HCT116 (cell line): ENCODE data around the gene SLC6A11. TPM values are rescaled to one million over a fixed set of nuclear protein-coding genes. Genes with fewer than 3 reads are reported as not detected.

Experiments
- ATAC-seq: fragments of 200-7000 bp; cut with Tn5 transposase; 2 replicates; pipeline ENCODE4 v1.9.1; 2020; ENCODE audit warnings: mild to moderate bottlenecking, moderate library complexity
- BruUV-seq: library from RNA; stranded (reverse); fragments of 400-500 nt; replicated peaks from 2 replicates; lab custom pipeline; 2021; lab: Mats Ljungman, UMichigan
- CTCF ChIA-PET: fragments of 300-600 bp; sonication (Branson Sonifier 250); formaldehyde crosslinking; loops from one replicate; lab custom pipeline; 2021; ENCODE audit warnings: antibody characterized with exemption; lab: Charles Lee
- POLR2A ChIA-PET: fragments of 300-600, 350-600 bp; sonication (Branson Sonifier 250); formaldehyde crosslinking; loops from one replicate; lab custom pipeline; 2021; ENCODE audit warnings: antibody characterized with exemption; lab: Charles Lee
- RAD21 ChIA-PET, 2 experiments: fragments of 300-600 bp; sonication (Branson Sonifier 250); formaldehyde crosslinking; loops; one replicate each; lab custom pipeline; 2023; ENCODE audit warnings: low total read pairs in 2 of 2; ENCODE audit not compliant: uncharacterized antibody in 2 of 2, unreplicated experiment in 2 of 2, low non-redundant PET in 1 of 2; lab: Charles Lee
- DNase-seq: peaks from one replicate; pipeline ENCODE4 v3.0.0-alpha.2; 2010; ENCODE audit warnings: low read depth, low spot score
- H2AFZ ChIP-seq: fragments of 200-600 bp; shearing (Covaris generic), sonication (generic); 2 replicates; pipeline ENCODE4 v1.6.1; 2017; ENCODE audit warnings: low read depth, mixed run types, mixed read lengths, antibody characterized with exemption, low read length; ENCODE audit not compliant: poor library complexity, severe bottlenecking
- H3K27ac ChIP-seq: 2 replicates; pipeline ENCODE4 v1.5.1; 2012; ENCODE audit warnings: low read depth, low read length
- H3K27me3 ChIP-seq: fragments of 200-600 bp; sonication (generic); 2 replicates; pipeline ENCODE4 v1.6.1; 2016; ENCODE audit warnings: mixed run types, low read length, mixed read lengths; ENCODE audit not compliant: insufficient read depth
- H3K36me3 ChIP-seq, 2 experiments: fragments of 200-500 bp in 1 of 2; fragments of 200-600 bp in 1 of 2; sonication (Bioruptor generic) in 1 of 2; sonication (generic) in 1 of 2; 2 replicates each; pipeline versions ENCODE4 v1.5.1 to v1.6.1; 2014 to 2016; ENCODE audit warnings: low read length in 2 of 2, inconsistent platforms in 1 of 2, mixed read lengths in 1 of 2, mixed run types in 1 of 2; ENCODE audit not compliant: insufficient read depth in 2 of 2, control insufficient read depth in 1 of 2
- H3K4me1 ChIP-seq, 2 experiments: fragments of 200-600 bp in 1 of 2; sonication (generic) in 1 of 2; 2 replicates each; pipeline versions ENCODE4 v1.5.1 to v1.6.1; 2012 to 2017; ENCODE audit warnings: low read length in 2 of 2, inconsistent platforms in 1 of 2, mild to moderate bottlenecking in 1 of 2, mixed read lengths in 1 of 2, mixed run types in 1 of 2, moderate library complexity in 1 of 2; ENCODE audit not compliant: insufficient read depth in 2 of 2, control insufficient read depth in 1 of 2
- H3K4me2 ChIP-seq: fragments of 200-600 bp; sonication (generic); 2 replicates; pipeline ENCODE4 v1.6.1; 2017; ENCODE audit warnings: mixed run types, low read length, mixed read lengths
- H3K4me3 ChIP-seq, 2 experiments: fragments of 200-600 bp in 1 of 2; sonication (generic) in 1 of 2; replicated peaks in 1 of 2; 2 replicates each; pipeline ENCODE4 v1.5.1; 2011 to 2016; ENCODE audit warnings: low read length in 2 of 2, control low read depth in 1 of 2, low read depth in 1 of 2, mild to moderate bottlenecking in 1 of 2, mixed read lengths in 1 of 2, mixed run types in 1 of 2
- H3K79me2 ChIP-seq: fragments of 200-600 bp; sonication (generic); 2 replicates; pipeline ENCODE4 v1.6.1; 2017; ENCODE audit warnings: mild to moderate bottlenecking, mixed run types, low read length, moderate library complexity, mixed read lengths; ENCODE audit not compliant: insufficient read depth
- H3K9ac ChIP-seq: fragments of 200-600 bp; sonication (generic); 2 replicates; pipeline ENCODE4 v1.6.1; 2016; ENCODE audit warnings: low read length, mixed read lengths
- H3K9me2 ChIP-seq: fragments of 200-600 bp; sonication (generic), shearing (Covaris generic); 2 replicates; pipeline ENCODE4 v1.6.1; 2017; ENCODE audit warnings: mixed run types, mild to moderate bottlenecking, moderate library complexity; ENCODE audit not compliant: insufficient read depth
- H3K9me3 ChIP-seq, 2 experiments: fragments of 200-500 bp in 1 of 2; fragments of 200-600 bp in 1 of 2; sonication (Bioruptor generic) in 1 of 2; sonication (generic) in 1 of 2; 2 replicates each; pipeline ENCODE4 v1.6.1; 2014 to 2017; ENCODE audit warnings: low read length in 2 of 2, mixed read lengths in 2 of 2, inconsistent platforms in 1 of 2, low read depth in 1 of 2, mild to moderate bottlenecking in 1 of 2, mixed run types in 1 of 2, moderate library complexity in 1 of 2; ENCODE audit not compliant: control insufficient read depth in 1 of 2, insufficient read depth in 1 of 2
- H4K20me1 ChIP-seq: fragments of 200-600 bp; sonication (generic), shearing (Covaris generic); 2 replicates; pipeline ENCODE4 v1.6.1; 2017; ENCODE audit warnings: mixed run types, mild to moderate bottlenecking, moderate library complexity; ENCODE audit not compliant: insufficient read depth
- CEBPB ChIP-seq: IDR thresholded peaks from 2 replicates; pipeline ENCODE4 v1.6.1; 2012; ENCODE audit warnings: low read depth
- EGR1 ChIP-seq: IDR thresholded peaks from 2 replicates; pipeline ENCODE4 v1.6.1; 2012; ENCODE audit warnings: low read depth
- ELF1 ChIP-seq: IDR thresholded peaks from 2 replicates; pipeline ENCODE4 v1.6.1; 2012; ENCODE audit warnings: low read depth, borderline replicate concordance
- EZH2phosphoT487 ChIP-seq: fragments of 200-600 bp; IDR thresholded peaks from 2 replicates; pipeline ENCODE4 v1.6.1; 2018; ENCODE audit warnings: antibody characterized with exemption, borderline replicate concordance
- FOSL1 ChIP-seq: IDR thresholded peaks from 2 replicates; pipeline ENCODE4 v1.6.1; 2012; ENCODE audit warnings: low read depth
- JUND ChIP-seq: IDR thresholded peaks from 2 replicates; pipeline ENCODE4 v1.6.1; 2012
- POLR2A ChIP-seq: IDR thresholded peaks from 2 replicates; pipeline ENCODE4 v1.7.0; 2011; ENCODE audit warnings: borderline replicate concordance; ENCODE audit not compliant: insufficient read depth, insufficient read length; ENCODE audit errors: extremely low read depth
- TCF7L2 ChIP-seq: IDR thresholded peaks from 2 replicates; pipeline ENCODE4 v1.7.0; 2011; ENCODE audit warnings: borderline replicate concordance, inconsistent platforms; ENCODE audit not compliant: insufficient read depth, insufficient read length; ENCODE audit errors: extremely low read depth
- YY1 ChIP-seq: IDR thresholded peaks from 2 replicates; pipeline ENCODE4 v1.6.1; 2011; ENCODE audit warnings: low read length, low read depth, moderate library complexity, mild to moderate bottlenecking; ENCODE audit not compliant: insufficient replicate concordance; ENCODE audit errors: extremely low read depth
- ZFX ChIP-seq: fragments of 450-650 bp; IDR thresholded peaks from 2 replicates; pipeline ENCODE4 v1.6.1; 2017
- ZNF274 ChIP-seq: fragments of 200-500 bp; sonication (Bioruptor generic); IDR thresholded peaks from 2 replicates; pipeline ENCODE4 v1.6.1; 2014; ENCODE audit warnings: mild to moderate bottlenecking, low read depth, low read length, inconsistent platforms
- intact Hi-C: fragments of 100-400 bp; cut with micrococcal nuclease; formaldehyde crosslinking; loops from 2 replicates; pipeline ENCODE4 v1.10.0; 2022
- total RNA-seq: library from RNA; stranded (reverse); gene quantifications from one replicate; pipeline ENCODE4 v1.2.1, GENCODE V29; 2021; ENCODE audit not compliant: unreplicated experiment
- TF ChIP-seq, protein P1 (sequence below), 3 experiments: fragments of 200-600 bp in 1 of 3; sonication (generic) in 1 of 3; IDR thresholded peaks in 2 of 3; conservative IDR thresholded peaks in 1 of 3; 2 replicates each; pipeline ENCODE4 v1.5.1; 2012 to 2017; ENCODE audit warnings: low read depth in 2 of 3, low read length in 2 of 3, antibody characterized with exemption in 1 of 3, borderline replicate concordance in 1 of 3, control low read depth in 1 of 3, mild to moderate bottlenecking in 1 of 3, mixed read lengths in 1 of 3, mixed run types in 1 of 3, moderate library complexity in 1 of 3; ENCODE audit not compliant: insufficient read depth in 1 of 3
- TF ChIP-seq, protein P2 (sequence below): IDR thresholded peaks from 2 replicates; pipeline ENCODE4 v1.6.1; 2011; ENCODE audit warnings: mild to moderate bottlenecking, low read length, moderate library complexity; ENCODE audit not compliant: insufficient replicate concordance; ENCODE audit errors: extremely low read depth
- TF ChIP-seq, protein P3 (sequence below): IDR thresholded peaks from 2 replicates; pipeline ENCODE4 v1.6.1; 2012
- TF ChIP-seq, protein P4 (sequence below): IDR thresholded peaks from 2 replicates; pipeline ENCODE4 v1.6.1; 2012

The SLC6A11 gene
- total RNA-seq, 1 experiment from 2014 or later, result not detected

DNA sequence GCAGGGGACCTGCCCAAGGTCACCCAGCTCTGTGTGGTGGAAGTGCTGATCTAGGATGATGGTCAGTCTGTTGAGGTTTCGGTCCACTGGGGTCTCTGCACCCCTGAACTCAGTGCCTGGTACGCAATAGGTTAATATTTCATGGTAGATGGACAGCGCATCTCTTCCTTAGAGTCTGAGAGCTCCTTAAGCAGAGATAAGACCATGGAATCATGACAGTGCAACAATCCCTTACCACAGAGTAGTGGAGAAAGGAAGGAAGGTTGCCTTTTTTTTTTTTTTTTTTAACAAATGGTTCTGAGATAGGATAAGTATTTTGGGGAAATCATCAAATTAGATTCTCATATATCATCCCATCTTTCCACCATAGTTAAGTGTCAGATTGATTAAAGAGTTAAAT, 96.8 kb downstream of the SLC6A11 start:
- no peak overlapping the region for H3K4me3 ChIP-seq
- no peaks in the 10 kb centered on the region for H3K36me3 ChIP-seq
- H3K27me3 ChIP-seq, result no peaks in the 10 kb centered on the region; the same call in 1 of the 2 replicates
- ChIA-PET POLR2A (no interaction called here), RAD21 (no interaction called here), CTCF (no interaction called here)
- BruUV-seq, result no TSS peak
- H3K9me3 ChIP-seq, result peaks cover 0 to 5% of the 10 kb centered on the region in 2 experiments; a peak in 2 of 4 replicates
- no peak overlapping the region for H3K9ac ChIP-seq
- H3K27ac ChIP-seq, result no peak overlapping the region
- no peak overlapping the region for H3K4me2 ChIP-seq
- H3K9me2 ChIP-seq, result no peaks in the 10 kb centered on the region
- ATAC-seq, result no peak
- no peak for TF ChIP-seq TCF7L2
- no peak for TF ChIP-seq POLR2A
- no peak for TF ChIP-seq ZFX
- TF ChIP-seq, protein P1, sequence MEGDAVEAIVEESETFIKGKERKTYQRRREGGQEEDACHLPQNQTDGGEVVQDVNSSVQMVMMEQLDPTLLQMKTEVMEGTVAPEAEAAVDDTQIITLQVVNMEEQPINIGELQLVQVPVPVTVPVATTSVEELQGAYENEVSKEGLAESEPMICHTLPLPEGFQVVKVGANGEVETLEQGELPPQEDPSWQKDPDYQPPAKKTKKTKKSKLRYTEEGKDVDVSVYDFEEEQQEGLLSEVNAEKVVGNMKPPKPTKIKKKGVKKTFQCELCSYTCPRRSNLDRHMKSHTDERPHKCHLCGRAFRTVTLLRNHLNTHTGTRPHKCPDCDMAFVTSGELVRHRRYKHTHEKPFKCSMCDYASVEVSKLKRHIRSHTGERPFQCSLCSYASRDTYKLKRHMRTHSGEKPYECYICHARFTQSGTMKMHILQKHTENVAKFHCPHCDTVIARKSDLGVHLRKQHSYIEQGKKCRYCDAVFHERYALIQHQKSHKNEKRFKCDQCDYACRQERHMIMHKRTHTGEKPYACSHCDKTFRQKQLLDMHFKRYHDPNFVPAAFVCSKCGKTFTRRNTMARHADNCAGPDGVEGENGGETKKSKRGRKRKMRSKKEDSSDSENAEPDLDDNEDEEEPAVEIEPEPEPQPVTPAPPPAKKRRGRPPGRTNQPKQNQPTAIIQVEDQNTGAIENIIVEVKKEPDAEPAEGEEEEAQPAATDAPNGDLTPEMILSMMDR (IDR thresholded peaks at IDR 0.05 in 2 of 3, conservative IDR thresholded peaks at IDR 0.05 in 1 of 3; ENCODE audit: borderline replicate concordance in 1 of 3, insufficient read depth in 1 of 3, low read depth in 2 of 3, low read length in 2 of 3), result no peak
- TF ChIP-seq ELF1, result no peak
- TF ChIP-seq, protein P2, sequence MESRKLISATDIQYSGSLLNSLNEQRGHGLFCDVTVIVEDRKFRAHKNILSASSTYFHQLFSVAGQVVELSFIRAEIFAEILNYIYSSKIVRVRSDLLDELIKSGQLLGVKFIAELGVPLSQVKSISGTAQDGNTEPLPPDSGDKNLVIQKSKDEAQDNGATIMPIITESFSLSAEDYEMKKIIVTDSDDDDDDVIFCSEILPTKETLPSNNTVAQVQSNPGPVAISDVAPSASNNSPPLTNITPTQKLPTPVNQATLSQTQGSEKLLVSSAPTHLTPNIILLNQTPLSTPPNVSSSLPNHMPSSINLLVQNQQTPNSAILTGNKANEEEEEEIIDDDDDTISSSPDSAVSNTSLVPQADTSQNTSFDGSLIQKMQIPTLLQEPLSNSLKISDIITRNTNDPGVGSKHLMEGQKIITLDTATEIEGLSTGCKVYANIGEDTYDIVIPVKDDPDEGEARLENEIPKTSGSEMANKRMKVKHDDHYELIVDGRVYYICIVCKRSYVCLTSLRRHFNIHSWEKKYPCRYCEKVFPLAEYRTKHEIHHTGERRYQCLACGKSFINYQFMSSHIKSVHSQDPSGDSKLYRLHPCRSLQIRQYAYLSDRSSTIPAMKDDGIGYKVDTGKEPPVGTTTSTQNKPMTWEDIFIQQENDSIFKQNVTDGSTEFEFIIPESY, result no peak
- TF ChIP-seq, protein P3, sequence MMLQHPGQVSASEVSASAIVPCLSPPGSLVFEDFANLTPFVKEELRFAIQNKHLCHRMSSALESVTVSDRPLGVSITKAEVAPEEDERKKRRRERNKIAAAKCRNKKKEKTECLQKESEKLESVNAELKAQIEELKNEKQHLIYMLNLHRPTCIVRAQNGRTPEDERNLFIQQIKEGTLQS, result no peak
- TF ChIP-seq CEBPB, result no peak
- TF ChIP-seq, protein P4, sequence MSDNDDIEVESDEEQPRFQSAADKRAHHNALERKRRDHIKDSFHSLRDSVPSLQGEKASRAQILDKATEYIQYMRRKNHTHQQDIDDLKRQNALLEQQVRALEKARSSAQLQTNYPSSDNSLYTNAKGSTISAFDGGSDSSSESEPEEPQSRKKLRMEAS, result no peak
- no peak for TF ChIP-seq FOSL1
- TF ChIP-seq JUND, result no peak
- no peak for TF ChIP-seq EZH2phosphoT487
- TF ChIP-seq ZNF274, result no peak
- TF ChIP-seq YY1, result no peak
- TF ChIP-seq EGR1, result no peak
- no peaks in the 10 kb centered on the region for H4K20me1 ChIP-seq
- peaks cover 0 to 7% of the 10 kb centered on the region in 2 experiments; a peak in 1 of 4 replicates for H3K4me1 ChIP-seq
- DNase-seq, result no peak
- no peak overlapping the region for H2AFZ ChIP-seq
- H3K79me2 ChIP-seq, result no peaks in the 10 kb centered on the region
- intact Hi-C loops, result no loop called here
